Thyroid gland (tissue), 4 donors: ENCODE data around the gene KRTAP3-3. TPM values are rescaled to one million over a fixed set of nuclear protein-coding genes. Genes with fewer than 3 reads are reported as not detected.

ENCODE experiments used
- DNase-seq, 2 donors: peaks; one replicate each; pipeline ENCODE4 v3.0.0-alpha.2; 2019
- H3K27ac ChIP-seq, 3 donors: fragments of 200-600 bp; sonication (generic); 1 replicate in 2 of 3; 2 replicates in 1 of 3; pipeline ENCODE4 v1.5.1; 2016 to 2019; ENCODE audit warnings: mild to moderate bottlenecking in 1 of 3, moderate library complexity in 1 of 3
- H3K27me3 ChIP-seq: fragments of 200-600 bp; sonication (generic); one replicate; pipeline ENCODE4 v1.5.1; 2019
- H3K36me3 ChIP-seq, 2 donors: fragments of 200-600 bp; sonication (generic); one replicate each; pipeline ENCODE4 v1.5.1; 2016 to 2019
- H3K4me1 ChIP-seq, 2 donors: fragments of 200-600 bp; sonication (generic); one replicate each; pipeline ENCODE4 v1.5.1; 2017 to 2019
- H3K4me3 ChIP-seq, 3 donors: fragments of 200-600 bp; sonication (generic); replicated peaks in 1 of 3; 1 replicate in 2 of 3; 2 replicates in 1 of 3; pipeline ENCODE4 v1.5.1; 2016; ENCODE audit warnings: mild to moderate bottlenecking in 1 of 3
- H3K9me3 ChIP-seq: fragments of 200-600 bp; sonication (generic); one replicate; pipeline ENCODE4 v1.5.1; 2017
- POLR2A ChIP-seq, 2 donors: fragments of 450-650 bp; IDR thresholded peaks; one replicate each; pipeline ENCODE4 v1.6.1; 2017; ENCODE audit warnings: antibody characterized with exemption in 2 of 2, mild to moderate bottlenecking in 2 of 2, moderate library complexity in 1 of 2
- WGBS, 2 donors: methylation state at CpG; one replicate each; pipeline ENCODE4 v1.1.5; 2017; 5-methylcytosine and 5-hydroxymethylcytosine counted together
- intact Hi-C: fragments of 100-400 bp; cut with DNase I; formaldehyde crosslinking; loops from one replicate; pipeline ENCODE4 v1.15.1; 2023
- total RNA-seq, 4 donors: library from RNA; depleted of rRNA; stranded (reverse); fragments of >200 nt; gene quantifications; one replicate each; pipeline ENCODE4 v1.2.3, GENCODE V29; 2016
- TF ChIP-seq, protein P1 (sequence below), 6 experiments: fragments of 200-600 bp in 3 of 6; fragments of 450-650 bp in 3 of 6; sonication (generic) in 3 of 6; IDR thresholded peaks; one replicate each; pipeline ENCODE4 v1.5.1; 2016 to 2019; ENCODE audit warnings: antibody characterized with exemption in 6 of 6, mild to moderate bottlenecking in 2 of 6, inconsistent platforms in 1 of 6, moderate library complexity in 1 of 6

KRTAP3-3 gene
- total RNA-seq, 4 donors from 2014 or later = not detected

DNA sequence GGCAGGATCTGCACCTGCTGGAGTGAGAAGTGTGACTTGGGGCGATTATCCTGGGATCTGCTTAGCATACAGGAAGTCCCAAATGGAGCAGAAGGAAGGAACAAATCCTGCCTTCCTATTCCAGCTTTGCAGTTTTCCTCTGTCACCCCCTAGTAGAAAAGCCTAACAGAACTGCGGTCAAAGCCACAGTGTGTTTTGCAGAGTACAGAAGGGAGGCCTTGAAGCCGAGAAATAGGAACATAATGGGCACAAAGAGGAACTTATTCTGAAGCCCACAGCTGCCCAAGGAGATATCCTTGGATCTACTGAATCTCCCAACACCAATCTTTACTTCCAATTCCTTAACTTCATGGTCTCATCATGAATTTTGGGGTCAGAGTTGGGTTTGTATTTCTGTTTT lies 24.6 kb upstream of the KRTAP3-3 start:
- no peak overlapping the region for H3K4me3 ChIP-seq
- no peak for TF ChIP-seq POLR2A (IDR thresholded peaks at IDR 0.05)
- TF ChIP-seq, protein P1, sequence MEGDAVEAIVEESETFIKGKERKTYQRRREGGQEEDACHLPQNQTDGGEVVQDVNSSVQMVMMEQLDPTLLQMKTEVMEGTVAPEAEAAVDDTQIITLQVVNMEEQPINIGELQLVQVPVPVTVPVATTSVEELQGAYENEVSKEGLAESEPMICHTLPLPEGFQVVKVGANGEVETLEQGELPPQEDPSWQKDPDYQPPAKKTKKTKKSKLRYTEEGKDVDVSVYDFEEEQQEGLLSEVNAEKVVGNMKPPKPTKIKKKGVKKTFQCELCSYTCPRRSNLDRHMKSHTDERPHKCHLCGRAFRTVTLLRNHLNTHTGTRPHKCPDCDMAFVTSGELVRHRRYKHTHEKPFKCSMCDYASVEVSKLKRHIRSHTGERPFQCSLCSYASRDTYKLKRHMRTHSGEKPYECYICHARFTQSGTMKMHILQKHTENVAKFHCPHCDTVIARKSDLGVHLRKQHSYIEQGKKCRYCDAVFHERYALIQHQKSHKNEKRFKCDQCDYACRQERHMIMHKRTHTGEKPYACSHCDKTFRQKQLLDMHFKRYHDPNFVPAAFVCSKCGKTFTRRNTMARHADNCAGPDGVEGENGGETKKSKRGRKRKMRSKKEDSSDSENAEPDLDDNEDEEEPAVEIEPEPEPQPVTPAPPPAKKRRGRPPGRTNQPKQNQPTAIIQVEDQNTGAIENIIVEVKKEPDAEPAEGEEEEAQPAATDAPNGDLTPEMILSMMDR (IDR thresholded peaks at IDR 0.05) = no peak
- no peaks in the 10 kb centered on the region for H3K9me3 ChIP-seq
- intact Hi-C loops = no loop called here
- no peak overlapping the region for H3K27ac ChIP-seq
- WGBS, 2 donors = 73 to 80% methylated on average over 3 of the region's 3 CpGs
- no peaks in the 10 kb centered on the region for H3K36me3 ChIP-seq
- no peak for DNase-seq
- no peaks in the 10 kb centered on the region for H3K4me1 ChIP-seq
- no peaks in the 10 kb centered on the region for H3K27me3 ChIP-seq

DNA sequence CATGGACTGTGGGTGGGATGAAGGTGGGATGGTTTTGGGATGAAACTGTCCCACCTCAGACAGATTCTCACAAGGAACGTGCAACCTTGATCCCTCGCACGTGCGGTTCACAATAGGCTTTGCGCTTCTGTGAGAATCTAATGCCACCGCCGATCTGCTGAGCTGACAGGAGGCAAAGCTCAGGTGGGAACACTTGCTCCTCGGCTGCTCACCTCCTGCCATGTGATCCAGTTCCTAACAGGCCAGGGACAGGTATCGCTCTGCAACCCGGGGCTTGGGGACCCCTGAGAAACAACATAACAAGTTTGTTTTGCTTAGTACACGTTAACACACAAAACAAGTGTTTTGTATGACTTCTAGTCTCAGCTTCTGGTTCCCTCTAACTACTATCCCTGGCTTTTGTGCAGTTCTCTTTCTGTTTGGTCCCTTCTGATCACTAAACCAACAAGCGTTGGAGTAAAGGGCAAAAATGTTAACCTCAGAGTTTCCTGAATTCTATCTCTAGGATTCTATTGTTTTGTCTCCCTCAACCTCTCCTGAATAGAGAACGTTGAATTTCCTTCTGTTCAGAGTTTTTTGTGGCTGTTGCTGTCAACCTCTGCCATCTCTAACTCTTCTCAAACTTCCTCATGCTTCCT lies 22.7 kb upstream of the KRTAP3-3 start:
- no peak for DNase-seq
- H3K9me3 ChIP-seq = no peaks in the 10 kb centered on the region
- H3K36me3 ChIP-seq = no peaks in the 10 kb centered on the region
- WGBS, 2 donors = 74 to 76% methylated on average over 13 of the region's 13 CpGs
- intact Hi-C loops = no loop called here
- H3K4me1 ChIP-seq = no peaks in the 10 kb centered on the region
- TF ChIP-seq, protein P1 (IDR thresholded peaks at IDR 0.05) = no peak
- no peak for TF ChIP-seq POLR2A (IDR thresholded peaks at IDR 0.05)
- H3K4me3 ChIP-seq = no peak overlapping the region
- no peak overlapping the region for H3K27ac ChIP-seq
- no peaks in the 10 kb centered on the region for H3K27me3 ChIP-seq

GRCh38 chr17:41015454-41015853 lies 21.5 kb upstream of the KRTAP3-3 start:
- Histone ChIP-seq H3K36me3 (no peaks in the 10 kb centered on the region), H3K9me3 (no peaks in the 10 kb centered on the region), H3K27me3 (no peaks in the 10 kb centered on the region), H3K4me1 (no peaks in the 10 kb centered on the region), H3K27ac (no peak overlapping the region), H3K4me3 (no peak overlapping the region)
- intact Hi-C loops = no loop called here
- TF ChIP-seq, protein P1 (IDR thresholded peaks at IDR 0.05) = no peak
- no peak for TF ChIP-seq POLR2A (IDR thresholded peaks at IDR 0.05)
- no peak for DNase-seq
- WGBS, 2 donors = 75 to 82% methylated on average over 7 of the region's 7 CpGs

DNA sequence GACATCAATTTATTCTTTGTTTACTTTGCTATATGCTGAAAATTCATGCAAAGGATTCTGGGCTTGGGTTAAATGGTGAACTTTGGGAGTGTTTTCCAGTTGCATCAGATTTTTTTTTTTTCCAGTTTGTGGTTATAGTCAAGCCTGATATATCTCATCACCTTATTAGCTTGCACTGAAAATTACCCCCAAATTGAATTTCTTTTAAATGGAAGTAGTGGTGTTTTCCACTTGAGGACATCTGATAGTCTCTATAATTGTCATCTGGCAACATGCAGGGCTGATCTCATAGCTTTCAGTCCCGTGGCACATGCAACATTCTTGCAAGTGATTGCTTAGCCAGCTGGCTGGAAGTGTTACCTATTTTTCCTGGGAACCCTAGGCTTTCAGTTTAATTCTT lies 19.6 kb upstream of the KRTAP3-3 start:
- H3K27me3 ChIP-seq = no peaks in the 10 kb centered on the region
- no peaks in the 10 kb centered on the region for H3K4me1 ChIP-seq
- WGBS, 2 donors = 27 to 47% methylated on average over 1 of the region's 1 CpG
- DNase-seq = no peak
- TF ChIP-seq, protein P1 (IDR thresholded peaks at IDR 0.05) = no peak
- no peak for TF ChIP-seq POLR2A (IDR thresholded peaks at IDR 0.05)
- H3K4me3 ChIP-seq = no peak overlapping the region
- no peak overlapping the region for H3K27ac ChIP-seq
- no peaks in the 10 kb centered on the region for H3K36me3 ChIP-seq
- H3K9me3 ChIP-seq = no peaks in the 10 kb centered on the region
- intact Hi-C loops = no loop called here

DNA sequence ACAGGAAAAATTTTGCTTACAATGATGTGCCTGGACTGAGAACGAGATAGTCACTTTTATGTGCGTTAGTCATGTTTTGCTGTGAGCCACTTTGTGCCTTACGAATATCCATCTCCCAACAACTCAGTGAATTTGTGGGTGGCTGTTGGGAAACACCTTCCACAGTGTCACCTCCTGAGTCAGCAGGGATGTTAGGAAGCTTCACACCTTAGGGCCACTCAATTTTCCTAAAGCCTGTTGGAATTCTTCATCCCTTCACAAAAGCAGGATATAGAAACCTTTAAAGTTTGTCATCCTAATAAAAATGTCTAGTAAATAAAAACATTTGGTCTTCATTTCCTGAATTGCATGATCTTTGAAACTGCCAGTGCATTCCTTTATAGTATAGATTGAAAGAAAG lies 19.2 kb upstream of the KRTAP3-3 start:
- Histone ChIP-seq H3K4me3 (no peak overlapping the region), H3K9me3 (no peaks in the 10 kb centered on the region), H3K27ac (no peak overlapping the region), H3K4me1 (no peaks in the 10 kb centered on the region), H3K36me3 (no peaks in the 10 kb centered on the region), H3K27me3 (no peaks in the 10 kb centered on the region)
- DNase-seq = no peak
- intact Hi-C loops = no loop called here
- 85 to 90% methylated on average over 3 of the region's 3 CpGs for WGBS, 2 donors
- TF ChIP-seq, protein P1 (IDR thresholded peaks at IDR 0.05) = no peak
- no peak for TF ChIP-seq POLR2A (IDR thresholded peaks at IDR 0.05)
